GM12878 (cell line): ENCODE results near the gene DYNLT2. TPM values are rescaled to one million over a fixed set of nuclear protein-coding genes. Genes with fewer than 3 reads are reported as not detected.
A peak's percentile ranks its signal among the peaks of the same experiment; 100 is the strongest.

Experiments used
- BACH1 ChIP-seq: fragments of 450-650 bp; IDR thresholded peaks from 2 replicates; pipeline ENCODE4 v1.6.1; 2017; ENCODE audit warnings: mild to moderate bottlenecking, borderline replicate concordance
- CHD1 ChIP-seq: IDR thresholded peaks from 2 replicates; pipeline ENCODE4 v1.6.1; 2012; ENCODE audit warnings: low read depth, low read length, improper control_type of control experiment
- DPF2 ChIP-seq: fragments of 450-650 bp; IDR thresholded peaks from 2 replicates; pipeline ENCODE4 v1.6.1; 2017; ENCODE audit warnings: mild to moderate bottlenecking
- E4F1 ChIP-seq: fragments of 450-650 bp; IDR thresholded peaks from 2 replicates; pipeline ENCODE4 v1.6.1; 2018; ENCODE audit warnings: borderline replicate concordance, mild to moderate bottlenecking; ENCODE audit not compliant: partially characterized antibody
- GATAD2B ChIP-seq: fragments of 450-650 bp; conservative IDR thresholded peaks from 2 replicates; pipeline ENCODE4 v1.6.1; 2017; ENCODE audit warnings: low read depth, mild to moderate bottlenecking, moderate library complexity
- HCFC1 ChIP-seq: fragments of 150-350 bp; IDR thresholded peaks from 2 replicates; pipeline ENCODE4 v1.6.1; 2014; ENCODE audit warnings: low read length
- IKZF2 ChIP-seq, 2 experiments: fragments of 450-650 bp; IDR thresholded peaks; 2 replicates each; pipeline ENCODE4 v1.6.1; 2017; ENCODE audit warnings: mild to moderate bottlenecking in 2 of 2, moderate library complexity in 2 of 2
- KDM1A ChIP-seq: fragments of 200-600 bp; sonication (generic); IDR thresholded peaks from 2 replicates; pipeline ENCODE4 v1.6.1; 2016; ENCODE audit warnings: borderline replicate concordance
- LARP7 ChIP-seq: fragments of 450-650 bp; IDR thresholded peaks from 2 replicates; pipeline ENCODE4 v1.6.1; 2017; ENCODE audit warnings: mild to moderate bottlenecking
- NFYA ChIP-seq: IDR thresholded peaks from 2 replicates; pipeline ENCODE4 v1.6.1; 2011; ENCODE audit warnings: low read depth, mild to moderate bottlenecking, low read length, improper control_type of control experiment, borderline replicate concordance
- NFYB ChIP-seq: IDR thresholded peaks from 2 replicates; pipeline ENCODE4 v1.6.1; 2011; ENCODE audit warnings: low read depth, mild to moderate bottlenecking, low read length, improper control_type of control experiment, moderate library complexity; ENCODE audit not compliant: insufficient read depth
- PBX3 ChIP-seq: IDR thresholded peaks from 2 replicates; pipeline ENCODE4 v1.6.1; 2011; ENCODE audit warnings: mild to moderate bottlenecking, low read depth, low read length, moderate library complexity; ENCODE audit not compliant: insufficient replicate concordance
- RELA ChIP-seq: fragments of 450-650 bp; IDR thresholded peaks from 2 replicates; pipeline ENCODE4 v1.8.0; 2014; ENCODE audit warnings: borderline replicate concordance; ENCODE audit not compliant: partially characterized antibody
- SIX5 ChIP-seq: IDR thresholded peaks from 2 replicates; pipeline ENCODE4 v1.6.1; 2011; ENCODE audit warnings: mild to moderate bottlenecking, low read depth, low read length, moderate library complexity; ENCODE audit not compliant: severe bottlenecking
- SMARCA5 ChIP-seq: fragments of 450-650 bp; IDR thresholded peaks from 2 replicates; pipeline ENCODE4 v1.6.1; 2017; ENCODE audit warnings: mild to moderate bottlenecking
- SREBF2 ChIP-seq: IDR thresholded peaks from 2 replicates; pipeline ENCODE4 v1.6.1; 2012; ENCODE audit warnings: mild to moderate bottlenecking, low read length
- STAT1 ChIP-seq: fragments of 450-650 bp; conservative IDR thresholded peaks from 2 replicates; pipeline ENCODE4 v1.6.1; 2014; ENCODE audit warnings: antibody characterized with exemption, mild to moderate bottlenecking
- SUZ12 ChIP-seq: fragments of 200-600 bp; sonication (generic); IDR thresholded peaks from one replicate; pipeline ENCODE4 v1.6.1; 2018; ENCODE audit warnings: antibody characterized with exemption, mild to moderate bottlenecking; ENCODE audit not compliant: unreplicated experiment
- polyA plus RNA-seq, 11 experiments: library from polyadenylated mRNA; depleted of rRNA in 4 of 11; unstranded in 6 of 11; stranded (reverse) in 5 of 11; fragments of >200 nt; fragmentation: Nextera tagmentation in 4 of 11; fragmentation: Illumina TruSeq in 1 of 11; extraction: Ambion mirVana in 4 of 11; extraction: Trizol in 1 of 11; gene quantifications; 1 replicate in 1 of 11; 2 replicates in 10 of 11; pipeline versions ENCODE4 v1.2.1 to v1.2.3, GENCODE V29; 2011 to 2016; ENCODE audit warnings: inconsistent platforms in 2 of 11, missing spikeins in 2 of 11, low read depth in 1 of 11
- total RNA-seq, 4 experiments: library from RNA; depleted of rRNA in 3 of 4; stranded (reverse); fragments of >200 nt in 3 of 4; fragmentation: Illumina TruSeq in 1 of 4; extraction: Trizol in 1 of 4; gene quantifications; 2 replicates each; pipeline versions ENCODE4 v1.2.1 to v1.2.3, GENCODE V29; 2013 to 2021
- TF ChIP-seq, protein P1 (sequence below): fragments of 450-650 bp; IDR thresholded peaks from 2 replicates; pipeline ENCODE4 v1.6.1; 2017; ENCODE audit warnings: mild to moderate bottlenecking, moderate library complexity
- TF ChIP-seq, protein P2 (sequence below): IDR thresholded peaks from 2 replicates; pipeline ENCODE4 v1.6.1; 2012; ENCODE audit warnings: low read depth, low read length, improper control_type of control experiment

DYNLT2 gene
- total and polyA plus RNA-seq, 10 of the 15 experiments (the other 5 are each of a cell fraction or from before 2014, with no cell fraction given), result 2.2 to 5.9 (median 5.4) TPM

DNA sequence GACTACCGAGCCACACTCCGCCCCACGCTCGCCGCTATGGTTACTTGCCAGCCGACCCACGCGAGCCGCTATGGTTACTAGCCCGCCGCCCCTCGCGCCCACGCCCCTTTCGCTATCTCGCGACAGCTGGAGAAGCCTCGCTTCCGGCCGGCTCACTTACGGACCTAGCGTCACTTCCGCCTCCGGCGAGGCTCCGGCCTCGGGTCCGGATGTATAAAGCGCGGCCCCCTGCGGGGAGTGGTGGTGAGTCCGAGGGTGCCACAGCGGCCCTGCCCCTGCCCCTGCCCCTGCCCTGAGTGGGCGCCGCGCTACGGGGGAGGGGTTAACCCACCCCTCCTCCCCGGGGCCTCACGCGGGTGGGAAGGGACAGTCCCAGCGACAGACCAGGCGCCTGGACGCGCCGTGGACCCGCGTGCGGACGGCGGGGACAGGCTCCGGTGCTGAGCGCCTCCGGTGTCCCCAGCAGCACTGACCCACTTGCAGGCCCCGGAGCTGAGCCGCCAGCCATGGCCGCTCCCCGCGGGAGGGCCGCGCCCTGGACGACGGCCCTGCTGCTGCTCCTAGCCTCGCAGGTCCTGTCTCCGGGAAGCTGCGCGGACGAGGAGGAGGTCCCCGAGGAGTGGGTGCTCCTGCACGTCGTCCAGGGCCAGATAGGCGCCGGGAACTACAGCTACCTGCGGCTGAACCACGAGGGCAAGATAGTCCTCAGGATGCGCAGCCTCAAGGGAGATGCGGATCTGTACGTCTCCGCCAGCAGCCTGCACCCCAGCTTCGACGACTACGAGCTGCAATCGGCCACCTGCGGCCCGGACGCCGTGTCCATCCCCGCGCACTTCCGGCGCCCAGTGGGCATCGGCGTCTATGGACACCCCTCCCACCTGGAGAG, 49.2 kb downstream of the DYNLT2 start, which contains the start of the genes C6orf120 and WDR27 (continued):
- TF ChIP-seq, protein P1, sequence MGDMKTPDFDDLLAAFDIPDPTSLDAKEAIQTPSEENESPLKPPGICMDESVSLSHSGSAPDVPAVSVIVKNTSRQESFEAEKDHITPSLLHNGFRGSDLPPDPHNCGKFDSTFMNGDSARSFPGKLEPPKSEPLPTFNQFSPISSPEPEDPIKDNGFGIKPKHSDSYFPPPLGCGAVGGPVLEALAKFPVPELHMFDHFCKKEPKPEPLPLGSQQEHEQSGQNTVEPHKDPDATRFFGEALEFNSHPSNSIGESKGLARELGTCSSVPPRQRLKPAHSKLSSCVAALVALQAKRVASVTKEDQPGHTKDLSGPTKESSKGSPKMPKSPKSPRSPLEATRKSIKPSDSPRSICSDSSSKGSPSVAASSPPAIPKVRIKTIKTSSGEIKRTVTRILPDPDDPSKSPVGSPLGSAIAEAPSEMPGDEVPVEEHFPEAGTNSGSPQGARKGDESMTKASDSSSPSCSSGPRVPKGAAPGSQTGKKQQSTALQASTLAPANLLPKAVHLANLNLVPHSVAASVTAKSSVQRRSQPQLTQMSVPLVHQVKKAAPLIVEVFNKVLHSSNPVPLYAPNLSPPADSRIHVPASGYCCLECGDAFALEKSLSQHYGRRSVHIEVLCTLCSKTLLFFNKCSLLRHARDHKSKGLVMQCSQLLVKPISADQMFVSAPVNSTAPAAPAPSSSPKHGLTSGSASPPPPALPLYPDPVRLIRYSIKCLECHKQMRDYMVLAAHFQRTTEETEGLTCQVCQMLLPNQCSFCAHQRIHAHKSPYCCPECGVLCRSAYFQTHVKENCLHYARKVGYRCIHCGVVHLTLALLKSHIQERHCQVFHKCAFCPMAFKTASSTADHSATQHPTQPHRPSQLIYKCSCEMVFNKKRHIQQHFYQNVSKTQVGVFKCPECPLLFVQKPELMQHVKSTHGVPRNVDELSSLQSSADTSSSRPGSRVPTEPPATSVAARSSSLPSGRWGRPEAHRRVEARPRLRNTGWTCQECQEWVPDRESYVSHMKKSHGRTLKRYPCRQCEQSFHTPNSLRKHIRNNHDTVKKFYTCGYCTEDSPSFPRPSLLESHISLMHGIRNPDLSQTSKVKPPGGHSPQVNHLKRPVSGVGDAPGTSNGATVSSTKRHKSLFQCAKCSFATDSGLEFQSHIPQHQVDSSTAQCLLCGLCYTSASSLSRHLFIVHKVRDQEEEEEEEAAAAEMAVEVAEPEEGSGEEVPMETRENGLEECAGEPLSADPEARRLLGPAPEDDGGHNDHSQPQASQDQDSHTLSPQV, result no peak
- TF ChIP-seq, protein P2, sequence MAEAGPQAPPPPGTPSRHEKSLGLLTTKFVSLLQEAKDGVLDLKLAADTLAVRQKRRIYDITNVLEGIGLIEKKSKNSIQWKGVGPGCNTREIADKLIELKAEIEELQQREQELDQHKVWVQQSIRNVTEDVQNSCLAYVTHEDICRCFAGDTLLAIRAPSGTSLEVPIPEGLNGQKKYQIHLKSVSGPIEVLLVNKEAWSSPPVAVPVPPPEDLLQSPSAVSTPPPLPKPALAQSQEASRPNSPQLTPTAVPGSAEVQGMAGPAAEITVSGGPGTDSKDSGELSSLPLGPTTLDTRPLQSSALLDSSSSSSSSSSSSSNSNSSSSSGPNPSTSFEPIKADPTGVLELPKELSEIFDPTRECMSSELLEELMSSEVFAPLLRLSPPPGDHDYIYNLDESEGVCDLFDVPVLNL, result no peak
- no peak for TF ChIP-seq NFYB
- TF ChIP-seq E4F1, result peak; percentile 96
- no peak for TF ChIP-seq CHD1
- no peak for TF ChIP-seq SREBF2
- no peak for TF ChIP-seq SUZ12
- TF ChIP-seq BACH1, result peak; percentile 87
- no peak for TF ChIP-seq STAT1
- TF ChIP-seq DPF2, result peak; percentile 19; the same call in 1 of the 2 replicates
- TF ChIP-seq SIX5, result peak; percentile 44
- TF ChIP-seq GATAD2B, result peak; percentile 69; the same call in 1 of the 2 replicates
- no peak for TF ChIP-seq RELA
- TF ChIP-seq SMARCA5, result no peak
- no peak for TF ChIP-seq IKZF2 (IDR thresholded peaks at IDR 0.05)
- no peak for TF ChIP-seq NFYA
- TF ChIP-seq KDM1A, result no peak
- TF ChIP-seq PBX3, result no peak
- TF ChIP-seq HCFC1, result peak; percentile 69
- TF ChIP-seq LARP7, result peak; percentile 20; the same call in 1 of the 2 replicates
